H1 (cell line): ENCODE measurements around the gene PGRMC1. TPM values are rescaled to one million over a fixed set of nuclear protein-coding genes. Genes with fewer than 3 reads are reported as not detected.

ENCODE experiments used
- CTCF ChIA-PET: fragments of 300-600 bp; sonication (Branson Sonifier 250); formaldehyde crosslinking; loops from one replicate; lab custom pipeline; 2021; ENCODE audit not compliant: partially characterized antibody; lab: Charles Lee
- POLR2A ChIA-PET: fragments of 300-600 bp; sonication (Branson Sonifier 250); formaldehyde crosslinking; loops from one replicate; lab custom pipeline; 2021; ENCODE audit warnings: inconsistent platforms; ENCODE audit not compliant: partially characterized antibody; lab: Charles Lee
- DNase-seq, 2 experiments: peaks; one replicate each; pipeline versions ENCODE4 v3.0.0 to v3.0.0-alpha.2; 2010 to 2022; ENCODE audit warnings: low spot score in 2 of 2, low read depth in 1 of 2, mixed read lengths in 1 of 2
- FAIRE-seq: peaks from 2 replicates; lab custom pipeline; 2011; peaks lifted over from hg19 to GRCh38; lab: Jason Lieb, UNC
- H2AFZ ChIP-seq: 2 replicates; pipeline ENCODE4 v1.8.1; 2012; ENCODE audit warnings: low read length, inconsistent platforms
- H2AK5ac ChIP-seq: 2 replicates; pipeline ENCODE4 v1.6.1; 2013; ENCODE audit warnings: low read depth, low read length
- H2BK120ac ChIP-seq: replicated peaks from 2 replicates; pipeline ENCODE3; 2013; ENCODE audit warnings: low read depth, low read length, inconsistent platforms
- H2BK12ac ChIP-seq: 2 replicates; pipeline ENCODE4 v1.6.1; 2013; ENCODE audit warnings: low read depth, low read length
- H2BK15ac ChIP-seq: 2 replicates; pipeline ENCODE4 v1.6.1; 2013; ENCODE audit warnings: low read length
- H2BK20ac ChIP-seq: 2 replicates; pipeline ENCODE4 v1.6.1; 2013; ENCODE audit warnings: low read length
- H2BK5ac ChIP-seq: 2 replicates; pipeline ENCODE4 v1.6.1; 2013; ENCODE audit warnings: low read depth, low read length
- H3K14ac ChIP-seq: 2 replicates; pipeline ENCODE4 v1.6.1; 2013; ENCODE audit warnings: inconsistent platforms; ENCODE audit not compliant: insufficient read length
- H3K18ac ChIP-seq: 2 replicates; pipeline ENCODE4 v1.6.1; 2013; ENCODE audit warnings: low read length; ENCODE audit errors: extremely low read depth
- H3K23ac ChIP-seq: 2 replicates; pipeline ENCODE4 v1.6.1; 2013; ENCODE audit warnings: inconsistent platforms; ENCODE audit not compliant: insufficient read length
- H3K23me2 ChIP-seq: 2 replicates; pipeline ENCODE4 v1.6.1; 2013; ENCODE audit warnings: low read depth, low read length
- H3K27ac ChIP-seq: 2 replicates; pipeline ENCODE4 v1.6.1; 2011; ENCODE audit warnings: low read depth, low read length, inconsistent platforms
- H3K27me3 ChIP-seq, 4 experiments: replicated peaks in 1 of 4; 1 replicate in 1 of 4; 2 replicates in 3 of 4; pipeline versions ENCODE4 v1.6.1 to v1.8.1; 2011 to 2013; ENCODE audit warnings: low read length in 3 of 4, mild to moderate bottlenecking in 3 of 4, inconsistent platforms in 2 of 4, mixed read lengths in 2 of 4, moderate library complexity in 1 of 4; ENCODE audit not compliant: control insufficient read depth in 3 of 4, insufficient read depth in 3 of 4; ENCODE audit errors: extremely low read depth in 1 of 4
- H3K36me3 ChIP-seq, 4 experiments: 2 replicates each; pipeline versions ENCODE4 v1.6.1 to v1.8.1; 2011 to 2013; ENCODE audit warnings: mild to moderate bottlenecking in 4 of 4, low read length in 3 of 4, moderate library complexity in 2 of 4, control low read depth in 1 of 4, inconsistent platforms in 1 of 4; ENCODE audit not compliant: insufficient read depth in 4 of 4, control insufficient read depth in 2 of 4
- H3K4ac ChIP-seq: replicated peaks from 2 replicates; pipeline ENCODE3; 2013; ENCODE audit warnings: low read length, low read depth, mixed read lengths, inconsistent platforms; ENCODE audit not compliant: insufficient read length
- H3K4me1 ChIP-seq, 4 experiments: replicated peaks in 1 of 4; 1 replicate in 1 of 4; 2 replicates in 3 of 4; pipeline versions ENCODE4 v1.6.1 to v1.8.1; 2011 to 2013; ENCODE audit warnings: low read length in 3 of 4, inconsistent platforms in 2 of 4, mixed read lengths in 1 of 4; ENCODE audit not compliant: insufficient read depth in 4 of 4, control insufficient read depth in 3 of 4
- H3K4me2 ChIP-seq, 2 experiments: 2 replicates each; pipeline versions ENCODE4 v1.6.1 to v1.8.1; 2011 to 2013; ENCODE audit warnings: low read depth in 2 of 2, low read length in 2 of 2, control low read depth in 1 of 2, inconsistent platforms in 1 of 2, mild to moderate bottlenecking in 1 of 2; ENCODE audit not compliant: insufficient read depth in 1 of 2
- H3K4me3 ChIP-seq, 4 experiments: fragments of 200-600, 300-600 bp in 1 of 4; sonication (generic), shearing (Covaris generic), sonication (Bioruptor Twin) in 1 of 4; 2 replicates each; pipeline versions ENCODE4 v1.5.1 to v1.8.1; 2011 to 2016; ENCODE audit warnings: low read length in 4 of 4, low read depth in 3 of 4, control low read depth in 2 of 4, inconsistent platforms in 2 of 4, mild to moderate bottlenecking in 2 of 4, mixed read lengths in 1 of 4, moderate library complexity in 1 of 4; ENCODE audit not compliant: insufficient read depth in 2 of 4; ENCODE audit errors: extremely low read depth in 1 of 4
- H3K56ac ChIP-seq: replicated peaks from 2 replicates; pipeline ENCODE3; 2013; ENCODE audit warnings: low read depth, mild to moderate bottlenecking, mixed read lengths, low read length, inconsistent platforms; ENCODE audit not compliant: insufficient read length
- H3K79me1 ChIP-seq: 2 replicates; pipeline ENCODE4 v1.6.1; 2013; ENCODE audit warnings: low read depth, low read length, control low read depth
- H3K79me2 ChIP-seq, 2 experiments: 2 replicates each; pipeline versions ENCODE4 v1.6.1 to v1.8.1; 2012 to 2013; ENCODE audit warnings: low read length in 2 of 2, mild to moderate bottlenecking in 2 of 2, inconsistent platforms in 1 of 2; ENCODE audit not compliant: insufficient read depth in 2 of 2, control insufficient read depth in 1 of 2
- H3K9ac ChIP-seq, 4 experiments: replicated peaks in 1 of 4; 1 replicate in 1 of 4; 2 replicates in 3 of 4; pipeline versions ENCODE4 v1.6.1 to v1.8.1; 2011 to 2013; ENCODE audit warnings: low read depth in 3 of 4, low read length in 3 of 4, control low read depth in 2 of 4, mild to moderate bottlenecking in 2 of 4, moderate library complexity in 2 of 4, inconsistent platforms in 1 of 4; ENCODE audit errors: extremely low read depth in 1 of 4
- H3K9me3 ChIP-seq, 2 experiments: 2 replicates each; pipeline versions ENCODE4 v1.6.1 to v1.8.1; 2012 to 2013; ENCODE audit warnings: mild to moderate bottlenecking in 2 of 2, moderate library complexity in 2 of 2, control low read depth in 1 of 2, inconsistent platforms in 1 of 2, low read depth in 1 of 2, low read length in 1 of 2, mixed read lengths in 1 of 2; ENCODE audit not compliant: insufficient read depth in 2 of 2
- H4K20me1 ChIP-seq, 2 experiments: replicated peaks in 1 of 2; 2 replicates each; pipeline versions ENCODE3 to v1.8.1; 2011 to 2013; ENCODE audit warnings: inconsistent platforms in 2 of 2, low read length in 2 of 2, mild to moderate bottlenecking in 1 of 2; ENCODE audit not compliant: insufficient read depth in 2 of 2, control insufficient read depth in 1 of 2
- H4K5ac ChIP-seq: 2 replicates; pipeline ENCODE4 v1.6.1; 2013; ENCODE audit warnings: low read length, low read depth, mixed read lengths, inconsistent platforms; ENCODE audit not compliant: insufficient read length
- H4K8ac ChIP-seq: 2 replicates; pipeline ENCODE4 v1.8.0; 2013; ENCODE audit warnings: mild to moderate bottlenecking, moderate library complexity, low read length, inconsistent platforms; ENCODE audit not compliant: insufficient read depth; ENCODE audit errors: extremely low read depth
- H4K91ac ChIP-seq: replicated peaks from 2 replicates; pipeline ENCODE3; 2013; ENCODE audit warnings: low read length, mixed read lengths, inconsistent platforms; ENCODE audit not compliant: insufficient read length
- CEBPB ChIP-seq: IDR thresholded peaks from 2 replicates; pipeline ENCODE4 v1.6.1; 2012; ENCODE audit warnings: low read depth, low read length
- HDAC2 ChIP-seq, 2 experiments: fragments of 300-600 bp in 1 of 2; sonication (generic) in 1 of 2; IDR thresholded peaks; 2 replicates each; pipeline ENCODE4 v1.6.1; 2011 to 2012; ENCODE audit warnings: low read depth in 2 of 2, low read length in 2 of 2, mild to moderate bottlenecking in 2 of 2, moderate library complexity in 2 of 2, borderline replicate concordance in 1 of 2, inconsistent platforms in 1 of 2
- TCF12 ChIP-seq: IDR thresholded peaks from 2 replicates; pipeline ENCODE4 v1.6.1; 2011; ENCODE audit warnings: low read depth, mild to moderate bottlenecking, low read length
- WGBS, 2 experiments: shearing (Covaris generic) in 1 of 2; methylation state at CpG; one replicate each; pipeline versions ENCODE4 v1.1.6 to v1.1.7; 2013 to 2015; ENCODE audit warnings: low lambda C conversion rate in 2 of 2, mixed read lengths in 2 of 2, inconsistent platforms in 1 of 2, low coverage in 1 of 2, missing lambda C conversion rate in 1 of 2; ENCODE audit not compliant: insufficient replicate concordance in 2 of 2, insufficient coverage in 1 of 2, insufficient read length in 1 of 2; ENCODE audit errors: extremely low coverage in 1 of 2, missing lambda C conversion rate in 1 of 2; 5-methylcytosine and 5-hydroxymethylcytosine counted together
- polyA plus RNA-seq, 7 experiments: library from polyadenylated mRNA; depleted of rRNA in 3 of 7; stranded (reverse) in 5 of 7; unstranded in 2 of 7; fragments of >200 nt in 5 of 7; fragments of 200-250 nt in 2 of 7; gene quantifications; 1 replicate in 5 of 7; 2 replicates in 1 of 7; 4 replicates in 1 of 7; pipeline versions ENCODE4 v1.2.1 to v1.2.3, GENCODE V29; 2011 to 2013; ENCODE audit warnings: missing spikeins in 2 of 7, mixed read lengths in 2 of 7
- total RNA-seq: library from RNA; stranded (reverse); fragmentation: NEBNext Ultra II Directional; extraction: Animal tissue kit (Norgen Biotek cat#: 25700); gene quantifications from 2 replicates; pipeline ENCODE4 v1.2.1, GENCODE V29; 2021
- TF ChIP-seq, protein P1 (sequence below): IDR thresholded peaks from 2 replicates; pipeline ENCODE4 v1.6.1; 2012; ENCODE audit warnings: low read length, inconsistent platforms

The PGRMC1 gene
- total and polyA plus RNA-seq, 2 of the 8 experiments (the other 6 are each of a cell fraction or from before 2014, with no cell fraction given), result 127 to 248 TPM

GRCh38 chrX:119189595-119189994 lies 46.5 kb upstream of the PGRMC1 start:
- 90% methylated on average over 3 of the region's 4 CpGs; no CpG with 5 or more reads in 1 of the 2 experiments for WGBS, 2 experiments
- Histone ChIP-seq H3K9ac (no peak overlapping the region), H3K4ac (no peak overlapping the region), H2AK5ac (no peak overlapping the region), H3K27me3 (no peaks in the 10 kb centered on the region), H3K23me2 (no peaks in the 10 kb centered on the region), H4K5ac (no peak overlapping the region), H2BK12ac (no peak overlapping the region), H3K79me1 (no peaks in the 10 kb centered on the region), H2BK15ac (no peak overlapping the region), H2BK20ac (no peak overlapping the region), H3K14ac (no peak overlapping the region), H3K4me2 (no peak overlapping the region), H3K4me3 (no peak overlapping the region), H4K8ac (no peak overlapping the region), H3K23ac (no peak overlapping the region), H3K18ac (no peak overlapping the region), H3K79me2 (no peaks in the 10 kb centered on the region), H4K91ac (no peak overlapping the region), H3K27ac (no peak overlapping the region), H3K4me1 (no peaks in the 10 kb centered on the region), H3K9me3 (no peaks in the 10 kb centered on the region), H2BK5ac (no peak overlapping the region), H3K36me3 (no peaks in the 10 kb centered on the region), H4K20me1 (no peaks in the 10 kb centered on the region), H2BK120ac (no peak overlapping the region), H3K56ac (no peak overlapping the region), H2AFZ (no peak overlapping the region)
- TF ChIP-seq TCF12 (no peak), HDAC2 (IDR thresholded peaks at IDR 0.05; ENCODE audit: borderline replicate concordance in 1 of 2, low read depth in 2 of 2, low read length in 2 of 2) (no peak), CEBPB (no peak)
- TF ChIP-seq, protein P1, sequence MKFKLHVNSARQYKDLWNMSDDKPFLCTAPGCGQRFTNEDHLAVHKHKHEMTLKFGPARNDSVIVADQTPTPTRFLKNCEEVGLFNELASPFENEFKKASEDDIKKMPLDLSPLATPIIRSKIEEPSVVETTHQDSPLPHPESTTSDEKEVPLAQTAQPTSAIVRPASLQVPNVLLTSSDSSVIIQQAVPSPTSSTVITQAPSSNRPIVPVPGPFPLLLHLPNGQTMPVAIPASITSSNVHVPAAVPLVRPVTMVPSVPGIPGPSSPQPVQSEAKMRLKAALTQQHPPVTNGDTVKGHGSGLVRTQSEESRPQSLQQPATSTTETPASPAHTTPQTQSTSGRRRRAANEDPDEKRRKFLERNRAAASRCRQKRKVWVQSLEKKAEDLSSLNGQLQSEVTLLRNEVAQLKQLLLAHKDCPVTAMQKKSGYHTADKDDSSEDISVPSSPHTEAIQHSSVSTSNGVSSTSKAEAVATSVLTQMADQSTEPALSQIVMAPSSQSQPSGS, result no peak
- no peak for FAIRE-seq
- no peak for DNase-seq
- ChIA-PET CTCF (interaction anchor here (0.6 to 1.8 kb wide), 4 partner anchors 45 to 737 kb away, joined by 3 to 8 read pairs (median 4); no protein-coding TSS in a partner anchor), POLR2A (interaction anchor here (0.6 to 1.2 kb wide), 2 partner anchors 47 to 66 kb away, joined by 3 read pairs; partner anchors contain the start of gene PGRMC1)
